ENCODE data around the gene ROR2.

ROR2 gene

DNA sequence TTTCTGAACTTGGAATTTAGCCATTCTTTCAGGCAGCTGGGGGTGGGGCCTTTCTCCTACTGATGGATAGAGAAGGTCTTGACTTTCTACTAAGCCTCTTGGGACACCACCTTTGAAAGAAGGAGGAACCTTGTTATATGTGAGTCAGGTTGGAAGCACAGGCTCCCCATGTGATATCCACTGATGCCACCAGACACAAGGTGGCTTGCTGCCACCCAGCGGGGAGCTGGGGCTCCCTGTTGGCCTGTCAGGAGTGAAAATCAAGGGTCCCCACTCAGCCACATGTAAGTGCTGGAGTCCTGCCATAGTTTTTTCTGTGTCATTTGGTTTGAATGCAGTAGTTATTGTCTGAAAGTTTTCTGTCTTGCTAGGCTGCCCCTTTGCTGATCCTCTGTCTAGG lies 274.0 kb downstream of the ROR2 start:
- Mint-ChIP-seq H3K27me3 (peaks cover 19% of the 10 kb centered on the region), H3K27ac (no peak overlapping the region), H3K36me3 (no peaks in the 10 kb centered on the region), H3K9me3 (ENCODE audit: low read depth) (no peaks in the 10 kb centered on the region), H3K4me3 (no peak overlapping the region), H3K4me1 (ENCODE audit: low read depth) (no peaks in the 10 kb centered on the region)

- Mint-ChIP-seq H3K4me3 (no peak overlapping the region), H3K27me3 (peaks cover under 1% of the 10 kb centered on the region), H3K36me3 (no peaks in the 10 kb centered on the region), H3K4me1 (ENCODE audit: low read depth) (no peaks in the 10 kb centered on the region), H3K27ac (no peak overlapping the region), H3K9me3 (ENCODE audit: low read depth) (no peaks in the 10 kb centered on the region)
Measured at GRCh38 chr9:91664663-91665062, 285.4 kb downstream of the ROR2 start.

DNA sequence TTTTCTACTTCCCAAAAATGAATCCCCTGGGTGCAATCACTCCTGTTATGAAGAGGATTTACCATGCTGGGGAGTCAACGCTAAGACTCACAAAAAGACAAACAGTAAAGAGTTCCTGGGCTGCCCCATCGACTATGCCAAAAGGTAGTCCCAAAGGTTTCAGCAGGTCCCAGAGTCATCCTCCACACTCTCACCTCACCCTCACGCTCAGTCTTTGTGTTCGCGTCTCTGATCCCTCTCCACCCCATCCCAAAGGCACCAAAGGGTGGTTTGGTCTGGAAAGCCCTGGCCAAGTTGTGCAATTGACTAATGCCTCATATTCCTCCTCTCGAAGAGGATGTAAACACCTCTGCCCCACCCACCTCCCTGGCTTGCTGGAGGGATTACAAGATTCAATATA lies 286.2 kb downstream of the ROR2 start:
- no peaks in the 10 kb centered on the region for H3K4me1 Mint-ChIP-seq (ENCODE audit: low read depth)
- H3K27me3 Mint-ChIP-seq: no peaks in the 10 kb centered on the region
- H3K9me3 Mint-ChIP-seq (ENCODE audit: low read depth): no peaks in the 10 kb centered on the region
- no peak overlapping the region for H3K27ac Mint-ChIP-seq
- no peak overlapping the region for H3K4me3 Mint-ChIP-seq
- H3K36me3 Mint-ChIP-seq: no peaks in the 10 kb centered on the region

DNA sequence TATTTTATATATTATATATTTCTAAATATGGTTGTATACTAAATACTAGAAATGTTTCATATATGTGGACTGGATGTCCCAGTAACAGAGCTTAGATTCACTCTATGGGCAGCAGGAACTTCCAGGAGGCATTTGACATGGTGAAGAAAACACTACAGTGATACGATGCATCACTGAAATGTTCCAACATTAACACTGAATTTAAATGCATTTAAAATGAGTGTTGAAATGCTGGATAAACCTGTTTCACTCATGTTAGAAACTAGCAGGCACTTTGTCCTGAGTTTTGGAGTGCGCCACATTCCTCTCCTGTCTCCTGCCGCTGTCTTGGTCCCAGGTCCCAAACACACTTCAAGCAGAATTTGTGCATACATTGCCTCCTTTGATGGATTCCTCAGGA lies 288.6 kb downstream of the ROR2 start:
- no peaks in the 10 kb centered on the region for H3K27me3 Mint-ChIP-seq
- H3K4me1 Mint-ChIP-seq (ENCODE audit: low read depth): no peaks in the 10 kb centered on the region
- no peaks in the 10 kb centered on the region for H3K36me3 Mint-ChIP-seq
- no peak overlapping the region for H3K4me3 Mint-ChIP-seq
- H3K9me3 Mint-ChIP-seq (ENCODE audit: low read depth): no peaks in the 10 kb centered on the region
- no peak overlapping the region for H3K27ac Mint-ChIP-seq

- Mint-ChIP-seq H3K9me3 (ENCODE audit: low read depth) (no peaks in the 10 kb centered on the region), H3K36me3 (no peaks in the 10 kb centered on the region), H3K27me3 (peaks cover 2% of the 10 kb centered on the region)
Measured at GRCh38 chr9:91660521-91660920, 289.5 kb downstream of the ROR2 start.

GRCh38 chr9:91659529-91660495 lies 290.2 kb downstream of the ROR2 start:
- no peaks in the 10 kb centered on the region for H3K4me1 Mint-ChIP-seq (ENCODE audit: low read depth)
- no peaks in the 10 kb centered on the region for H3K36me3 Mint-ChIP-seq
- H3K27ac Mint-ChIP-seq: no peak overlapping the region
- peaks cover 2% of the 10 kb centered on the region for H3K27me3 Mint-ChIP-seq
- no peaks in the 10 kb centered on the region for H3K9me3 Mint-ChIP-seq (ENCODE audit: low read depth)
- H3K4me3 Mint-ChIP-seq: no peak overlapping the region

More at GRCh38 chr9:91660521-91660920, 289.5 kb downstream of the ROR2 start:
- no peak overlapping the region for H3K4me3 Mint-ChIP-seq
- no peak overlapping the region for H3K27ac Mint-ChIP-seq
- no peaks in the 10 kb centered on the region for H3K4me1 Mint-ChIP-seq (ENCODE audit: low read depth)

GRCh38 chr9:91658513-91659105 lies 291.4 kb downstream of the ROR2 start:
- Mint-ChIP-seq H3K27me3 (peaks cover 2% of the 10 kb centered on the region), H3K4me1 (ENCODE audit: low read depth) (no peaks in the 10 kb centered on the region), H3K36me3 (no peaks in the 10 kb centered on the region), H3K9me3 (ENCODE audit: low read depth) (no peaks in the 10 kb centered on the region), H3K27ac (no peak overlapping the region), H3K4me3 (no peak overlapping the region)

DNA sequence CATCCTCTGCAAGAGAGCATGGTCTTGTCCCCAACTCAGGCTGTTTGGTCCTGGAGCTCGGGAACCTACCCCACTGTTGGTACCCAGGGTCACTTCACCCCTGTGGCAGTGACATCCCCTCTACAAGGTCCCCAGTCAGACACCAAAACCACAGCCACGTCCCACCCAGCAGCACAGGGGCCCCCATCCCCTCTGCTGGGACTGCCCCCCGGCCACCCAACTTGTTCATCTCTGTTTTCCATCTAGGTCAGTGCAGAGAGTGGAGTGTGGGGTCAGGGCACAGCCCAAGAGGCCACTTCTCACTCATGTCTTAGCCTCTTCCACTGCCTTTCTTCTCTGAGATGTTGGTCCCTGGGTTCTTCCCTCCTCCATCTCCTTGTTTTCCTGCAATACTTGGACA lies 292.5 kb downstream of the ROR2 start:
- Mint-ChIP-seq H3K4me3 (no peak overlapping the region), H3K36me3 (no peaks in the 10 kb centered on the region), H3K4me1 (ENCODE audit: low read depth) (no peaks in the 10 kb centered on the region), H3K9me3 (ENCODE audit: low read depth) (no peaks in the 10 kb centered on the region), H3K27ac (no peak overlapping the region), H3K27me3 (peaks cover 2% of the 10 kb centered on the region)

- no peak overlapping the region for H3K4me3 Mint-ChIP-seq
- no peaks in the 10 kb centered on the region for H3K4me1 Mint-ChIP-seq (ENCODE audit: low read depth)
- peaks cover 2% of the 10 kb centered on the region for H3K27me3 Mint-ChIP-seq
- H3K9me3 Mint-ChIP-seq (ENCODE audit: low read depth): no peaks in the 10 kb centered on the region
- H3K36me3 Mint-ChIP-seq: no peaks in the 10 kb centered on the region
- H3K27ac Mint-ChIP-seq: no peak overlapping the region
Measured at GRCh38 chr9:91655658-91656057, 294.4 kb downstream of the ROR2 start.

DNA sequence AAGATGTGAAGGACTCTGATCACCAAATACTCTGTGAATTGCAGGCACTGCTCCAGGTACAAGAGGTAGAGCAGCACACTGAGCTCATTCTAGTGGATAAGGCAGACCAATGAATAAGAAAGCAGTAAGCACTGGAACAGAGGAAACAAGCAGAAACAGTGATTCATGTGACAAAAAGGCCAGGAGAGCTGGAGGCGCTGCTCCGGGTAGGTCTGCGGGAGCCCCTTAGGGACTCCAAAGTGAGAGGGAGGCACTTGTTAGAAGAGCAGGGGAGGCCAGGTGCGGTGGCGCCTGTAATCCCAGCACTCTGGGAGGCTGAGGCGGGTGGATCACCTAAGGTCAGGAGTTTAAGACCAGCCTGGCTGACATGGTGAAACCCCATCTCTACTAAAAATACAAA lies 294.8 kb downstream of the ROR2 start:
- Mint-ChIP-seq H3K27me3 (peaks cover 2% of the 10 kb centered on the region), H3K4me1 (ENCODE audit: low read depth) (no peaks in the 10 kb centered on the region), H3K27ac (no peak overlapping the region), H3K36me3 (no peaks in the 10 kb centered on the region), H3K9me3 (ENCODE audit: low read depth) (no peaks in the 10 kb centered on the region), H3K4me3 (no peak overlapping the region)

- H3K4me3 Mint-ChIP-seq: no peak overlapping the region
Measured at GRCh38 chr9:91654527-91654926, 295.5 kb downstream of the ROR2 start.

DNA sequence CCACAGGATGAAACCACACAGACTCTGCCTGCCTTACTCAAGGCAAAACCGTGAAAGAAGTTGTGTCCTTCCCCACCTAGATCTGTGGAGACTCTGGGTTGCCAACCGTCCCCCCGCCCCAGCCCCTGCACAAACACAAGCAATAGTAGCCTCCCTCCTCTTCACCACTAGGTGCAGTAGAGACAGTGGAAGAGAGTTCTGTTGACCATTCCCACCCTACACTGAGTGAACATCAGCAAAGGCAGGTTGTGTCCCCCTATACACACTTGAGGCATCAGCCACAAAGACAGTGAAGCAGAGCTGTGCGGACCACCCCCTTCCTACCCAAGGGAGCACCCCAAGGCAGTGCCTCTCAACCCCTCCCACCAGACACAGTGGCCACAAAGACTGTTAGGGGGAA lies 302.7 kb downstream of the ROR2 start:
- Mint-ChIP-seq H3K4me3 (no peak overlapping the region), H3K27ac (no peak overlapping the region), H3K27me3 (peaks cover 12% of the 10 kb centered on the region), H3K36me3 (no peaks in the 10 kb centered on the region), H3K9me3 (ENCODE audit: low read depth) (no peaks in the 10 kb centered on the region), H3K4me1 (ENCODE audit: low read depth) (no peaks in the 10 kb centered on the region)

More at GRCh38 chr9:91654527-91654926, 295.5 kb downstream of the ROR2 start:
- Mint-ChIP-seq H3K27ac (no peak overlapping the region), H3K9me3 (ENCODE audit: low read depth) (no peaks in the 10 kb centered on the region), H3K4me1 (ENCODE audit: low read depth) (no peaks in the 10 kb centered on the region), H3K27me3 (peaks cover 4% of the 10 kb centered on the region), H3K36me3 (no peaks in the 10 kb centered on the region)

GRCh38 chr9:91646702-91647101 lies 303.3 kb downstream of the ROR2 start:
- H3K4me3 Mint-ChIP-seq: no peak overlapping the region
- H3K4me1 Mint-ChIP-seq (ENCODE audit: low read depth): no peaks in the 10 kb centered on the region
- no peaks in the 10 kb centered on the region for H3K36me3 Mint-ChIP-seq
- H3K9me3 Mint-ChIP-seq (ENCODE audit: low read depth): no peaks in the 10 kb centered on the region
- H3K27me3 Mint-ChIP-seq: peaks cover 12% of the 10 kb centered on the region
- H3K27ac Mint-ChIP-seq: no peak overlapping the region

GRCh38 chr9:91644433-91644832 lies 305.6 kb downstream of the ROR2 start:
- Mint-ChIP-seq H3K36me3 (no peaks in the 10 kb centered on the region), H3K4me1 (ENCODE audit: low read depth) (no peaks in the 10 kb centered on the region), H3K27me3 (peaks cover 9% of the 10 kb centered on the region), H3K4me3 (no peak overlapping the region), H3K27ac (no peak overlapping the region), H3K9me3 (ENCODE audit: low read depth) (no peaks in the 10 kb centered on the region)

DNA sequence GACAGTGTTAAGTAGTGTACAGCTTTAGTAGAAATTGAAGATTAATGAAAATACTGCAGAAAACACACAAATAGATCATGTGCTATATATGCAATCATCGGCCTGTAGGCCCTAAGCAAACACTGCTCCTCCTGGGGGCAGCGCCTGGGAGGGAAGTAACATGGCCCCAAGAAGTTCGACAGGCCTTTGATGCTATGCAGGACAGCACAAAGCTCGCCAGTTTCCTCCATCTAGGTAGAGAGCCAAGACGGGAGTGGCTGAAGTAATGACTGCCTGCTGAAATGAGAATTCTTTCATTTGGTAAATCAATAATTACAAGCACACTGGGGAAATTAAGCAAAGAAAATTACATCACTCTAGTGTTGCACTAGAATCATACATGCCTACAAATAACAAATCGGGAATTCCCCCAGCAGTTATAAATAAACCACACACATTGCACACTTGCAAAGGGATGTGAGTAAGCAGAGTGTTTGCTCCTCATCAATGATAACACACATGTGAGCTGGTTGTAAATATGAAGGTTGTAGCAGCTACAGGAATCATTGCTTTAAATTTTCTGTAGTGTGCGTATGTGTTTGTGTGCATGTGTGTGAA lies 306.4 kb downstream of the ROR2 start:
- H3K27me3 Mint-ChIP-seq: peaks cover 10% of the 10 kb centered on the region

More for the DNA sequence above, 306.4 kb downstream of the ROR2 start:
- H3K4me1 Mint-ChIP-seq (ENCODE audit: low read depth): no peaks in the 10 kb centered on the region
- H3K4me3 Mint-ChIP-seq: no peak overlapping the region
- no peaks in the 10 kb centered on the region for H3K9me3 Mint-ChIP-seq (ENCODE audit: low read depth)
- H3K36me3 Mint-ChIP-seq: no peaks in the 10 kb centered on the region
- no peak overlapping the region for H3K27ac Mint-ChIP-seq

All from activated naive CD8-positive, alpha-beta T cell (primary cell).